GM18858 (cell line): ENCODE results near the gene MGAT4B.
"Not testable (repeated sequence)": the region's sequence is repeated elsewhere in the genome, so short reads cannot be mapped to it uniquely, and the experiment has no call there.

Experiments used
- ATAC-seq: cut with Tn5 transposase; IDR thresholded peaks from one replicate; pipeline ENCODE4 v1.9.1; 2021; ENCODE audit not compliant: unreplicated experiment

Gene MGAT4B

GRCh38 chr5:179806250-179807048 is at the start of gene MGAT4B:
Gene MGAT4B, minus strand, starts transcription at chr5:179806866. Its CDS starts 283 bp downstream, at chr5:179806583.
- no peak for ATAC-seq

DNA sequence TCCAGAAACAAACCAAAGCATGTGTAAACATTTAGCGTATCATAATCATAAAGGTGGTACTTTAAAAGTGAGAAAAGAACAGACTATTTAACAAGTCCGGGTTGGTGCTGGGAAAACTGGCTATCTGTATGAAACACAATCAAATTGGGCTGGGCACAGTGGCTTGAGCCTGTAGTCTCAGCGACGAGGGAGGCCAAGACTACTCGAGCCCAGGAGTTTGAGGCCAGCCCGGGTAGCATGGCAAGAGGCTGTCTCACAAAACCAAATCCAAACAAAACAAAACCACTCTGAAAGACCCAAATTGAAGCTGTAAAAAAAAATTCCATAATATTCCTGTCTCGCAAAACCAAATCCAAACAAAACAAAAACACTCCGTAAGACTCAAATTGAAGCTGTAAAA is 47.7 kb upstream of the MGAT4B start:
- ATAC-seq: no peak

GRCh38 chr5:179852993-179853547 is 46.4 kb upstream of the MGAT4B start:
- ATAC-seq: peak; percentile 86

DNA sequence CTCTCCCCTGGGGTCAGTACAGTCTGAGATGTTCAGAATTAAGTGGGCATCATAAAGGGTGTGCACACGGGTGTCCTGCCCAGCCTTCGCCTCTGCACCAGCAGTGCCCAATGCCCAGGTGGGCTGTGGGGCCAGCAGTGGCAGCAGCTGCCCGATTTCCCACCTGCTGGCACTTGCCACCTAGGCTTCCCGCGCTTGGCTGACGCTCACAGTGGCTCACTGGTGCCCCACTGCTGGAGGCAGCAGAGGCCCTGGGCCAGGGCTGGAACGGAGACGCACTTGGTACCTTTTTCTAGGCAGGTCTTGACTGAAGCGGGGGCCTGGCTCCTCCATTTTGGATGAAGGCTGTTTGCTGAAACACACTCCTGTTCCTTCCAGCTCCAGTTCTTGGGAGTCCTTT is 35.0 kb upstream of the MGAT4B start:
- ATAC-seq: no peak

- no peak for ATAC-seq
These were observed 34.1 kb upstream of the MGAT4B start for GRCh38 chr5:179840766-179841165.

GRCh38 chr5:179840321-179840720 is 33.7 kb upstream of the MGAT4B start:
- no peak for ATAC-seq

DNA sequence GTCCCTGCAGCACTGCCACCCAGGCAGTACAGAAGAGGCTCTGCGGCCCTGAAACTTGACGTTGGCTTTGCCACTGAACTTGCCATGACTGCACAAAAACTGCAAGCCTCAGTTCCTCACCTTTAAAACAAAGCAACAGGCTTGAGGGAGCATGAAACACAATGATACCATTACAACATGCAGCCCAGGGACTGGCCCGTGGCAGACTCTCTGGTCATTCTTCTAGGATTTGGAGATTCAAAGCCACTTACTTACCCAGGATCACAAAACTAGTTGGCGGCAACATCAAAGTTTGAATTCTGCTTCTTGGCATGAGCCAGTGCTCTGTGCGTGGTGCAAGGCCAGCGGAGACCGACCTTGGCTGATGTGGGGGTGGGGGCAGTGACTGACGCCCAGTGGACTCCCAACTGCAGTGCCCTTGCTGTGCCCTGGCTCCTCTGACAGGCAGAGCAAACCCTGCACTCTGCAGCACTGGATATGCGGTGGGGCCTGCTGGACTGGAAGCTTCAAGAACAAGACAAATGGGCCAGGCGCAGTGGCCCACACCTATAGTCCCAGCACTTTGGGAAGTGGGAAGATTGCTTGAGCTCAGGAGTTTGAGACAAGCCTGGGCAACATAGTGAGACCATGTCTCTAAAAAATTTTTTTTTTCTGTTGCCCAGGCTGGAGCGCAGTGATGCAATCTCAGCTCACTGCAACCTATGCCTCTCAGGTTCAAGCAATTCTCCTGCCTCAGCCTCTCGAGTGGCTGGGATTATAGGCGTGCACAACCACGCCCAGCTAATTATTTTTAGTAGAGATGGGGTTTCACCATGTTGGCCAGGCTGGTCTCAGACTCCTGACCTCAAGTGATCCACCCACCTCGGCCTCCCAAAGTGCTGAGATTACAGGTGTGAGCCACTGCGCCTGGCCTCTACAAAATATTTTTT is 32.9 kb upstream of the MGAT4B start:
- no peak for ATAC-seq

DNA sequence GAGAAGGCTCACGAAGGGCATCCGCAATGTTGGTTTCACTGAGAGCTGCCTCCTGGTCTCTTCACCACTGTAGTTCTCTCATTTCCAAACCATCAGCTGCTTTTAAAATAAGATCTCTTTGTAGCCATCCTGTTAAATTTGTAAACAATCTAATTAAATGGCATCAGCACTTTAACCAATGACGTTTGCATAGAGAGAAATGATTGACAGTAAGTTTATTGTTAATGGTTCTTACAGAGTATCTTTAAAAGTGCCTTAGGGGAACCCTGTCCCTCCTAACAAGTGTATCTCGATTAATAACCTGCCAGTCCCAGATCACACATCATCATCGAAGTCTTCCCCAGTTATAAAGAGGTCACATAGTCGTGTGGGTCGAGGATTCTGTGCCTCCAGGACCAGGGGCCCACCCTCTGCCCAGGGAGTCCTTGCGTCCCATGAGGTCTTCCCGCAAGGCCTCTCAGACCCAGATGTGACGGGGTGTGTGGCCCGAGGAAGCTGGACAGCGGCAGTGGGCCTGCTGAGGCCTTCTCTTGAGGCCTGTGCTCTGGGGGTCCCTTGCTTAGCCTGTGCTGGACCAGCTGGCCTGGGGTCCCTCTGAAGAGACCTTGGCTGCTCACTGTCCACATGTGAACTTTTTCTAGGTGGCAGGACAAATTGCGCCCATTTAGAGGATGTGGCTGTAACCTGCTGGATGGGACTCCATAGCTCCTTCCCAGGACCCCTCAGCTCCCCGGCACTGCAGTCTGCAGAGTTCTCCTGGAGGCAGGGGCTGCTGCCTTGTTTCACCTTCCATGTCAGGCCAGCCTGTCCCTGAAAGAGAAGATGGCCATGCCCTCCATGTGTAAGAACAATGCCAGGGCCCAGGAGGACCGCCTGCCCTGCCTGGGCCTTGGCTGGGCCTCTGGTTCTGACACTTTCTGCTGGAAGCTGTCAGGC is 30.7 kb upstream of the MGAT4B start:
- no peak for ATAC-seq

- no peak for ATAC-seq
These were observed 29.8 kb upstream of the MGAT4B start for GRCh38 chr5:179836225-179837019.

- not testable (repeated sequence) for ATAC-seq
These were observed 28.2 kb upstream of the MGAT4B start for GRCh38 chr5:179834871-179835270.

- no peak for ATAC-seq
These were observed 27.5 kb upstream of the MGAT4B start for GRCh38 chr5:179834120-179834519.

GRCh38 chr5:179833709-179834070 is 27.0 kb upstream of the MGAT4B start:
- no peak for ATAC-seq

- no peak for ATAC-seq
These were observed 26.5 kb upstream of the MGAT4B start for GRCh38 chr5:179833056-179833708.

DNA sequence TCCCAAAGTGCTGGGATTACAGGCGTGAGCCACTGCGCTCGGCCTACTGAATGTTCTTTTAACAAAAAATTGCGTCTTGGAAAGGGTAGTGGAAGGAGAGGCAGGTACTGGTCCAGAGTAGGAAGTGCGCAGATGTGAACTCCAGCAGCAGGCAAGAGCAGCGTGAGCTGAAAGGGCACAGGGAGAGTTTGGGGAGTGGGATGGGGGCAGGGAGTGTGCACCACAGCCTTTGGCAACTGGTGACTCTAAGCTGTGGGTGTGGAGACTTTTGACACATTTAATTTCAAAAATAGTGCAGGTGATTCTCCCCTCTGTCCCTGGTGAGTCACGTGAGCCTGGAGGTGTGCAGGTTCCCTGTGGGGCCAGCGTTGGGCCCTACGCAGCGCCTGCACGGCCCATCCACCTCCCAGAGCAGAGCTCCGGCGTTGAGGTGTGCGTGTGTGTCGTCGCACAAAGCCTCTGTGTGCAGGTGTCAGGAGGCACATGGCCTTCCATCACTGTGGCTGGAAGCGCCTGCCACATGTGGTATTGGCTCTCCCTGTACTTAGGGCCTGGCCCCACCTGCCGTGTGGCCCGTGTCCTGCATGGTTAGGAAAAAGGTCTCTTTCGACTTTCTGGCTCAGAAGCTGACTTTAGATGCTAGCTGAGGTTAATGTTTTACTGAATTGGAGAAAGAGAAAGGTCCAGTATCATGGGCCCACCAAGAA is 25.5 kb upstream of the MGAT4B start:
- no peak for ATAC-seq

- ATAC-seq: no peak
These were observed 24.3 kb upstream of the MGAT4B start for GRCh38 chr5:179830818-179831468.

GRCh38 chr5:179829732-179830435 is 23.2 kb upstream of the MGAT4B start:
- ATAC-seq: no peak

GRCh38 chr5:179828756-179829421 is 22.2 kb upstream of the MGAT4B start:
- no peak for ATAC-seq
